Dermis microvascular lymphatic vessel endothelial cell (primary cell): Measurements from ENCODE around the gene TPRN. TPM values are rescaled to one million over a fixed set of nuclear protein-coding genes. Genes with fewer than 3 reads are reported as not detected.

Source experiments
- DNase-seq, 2 donors: peaks; one replicate each; pipeline versions ENCODE4 v3.0.0 to v3.0.0-alpha.2; 2010; ENCODE audit warnings: low read depth in 2 of 2
- total RNA-seq: library from RNA; depleted of rRNA; stranded (reverse); fragments of >200 nt; gene quantifications from 2 replicates; pipeline ENCODE4 v1.2.1, GENCODE V29; 2014

The TPRN gene
- total RNA-seq, 1 donor from 2014 or later, result 3.3 TPM

DNA sequence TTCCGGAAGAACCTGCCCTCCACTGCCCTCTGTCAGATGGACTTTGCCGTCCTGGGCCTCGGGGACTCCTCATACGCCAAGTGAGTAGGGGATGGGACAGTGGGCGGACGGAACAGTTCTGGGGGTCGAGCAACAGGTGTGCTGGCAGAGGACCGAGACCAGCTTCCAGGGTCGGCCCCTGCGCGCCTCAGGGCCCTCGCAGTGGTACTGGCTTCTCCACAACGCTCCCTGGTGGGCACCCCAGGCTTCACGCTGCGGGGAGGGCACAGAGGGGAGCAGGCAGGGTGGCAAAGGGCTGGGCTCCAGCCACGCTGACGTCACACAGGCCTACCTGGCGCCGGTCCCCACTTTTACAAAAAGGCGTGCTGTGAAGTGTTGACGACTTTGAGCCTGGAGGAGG lies 12.0 kb upstream of the TPRN start:
- no peak for DNase-seq

DNA sequence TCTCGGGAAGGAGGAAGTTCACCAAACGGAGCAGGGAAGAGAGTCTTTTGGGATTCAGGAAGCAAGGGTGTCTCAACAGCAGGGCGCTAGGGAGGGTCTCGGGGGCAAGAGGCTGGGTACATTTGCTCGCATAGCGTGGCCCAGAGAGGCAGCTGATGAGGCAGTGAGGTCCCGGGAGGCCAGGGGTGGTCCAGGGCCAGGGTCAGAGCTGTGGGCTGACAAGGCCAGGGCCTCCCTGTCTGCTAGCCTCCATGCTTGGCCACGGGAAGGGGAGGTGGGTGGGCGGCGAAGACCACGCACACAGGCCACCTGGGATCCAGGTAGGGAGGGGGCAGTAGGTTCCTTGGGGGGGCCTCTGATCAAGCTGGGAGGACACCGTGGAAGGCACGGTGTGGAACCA lies 11.0 kb upstream of the TPRN start:
- DNase-seq, result no peak

DNA sequence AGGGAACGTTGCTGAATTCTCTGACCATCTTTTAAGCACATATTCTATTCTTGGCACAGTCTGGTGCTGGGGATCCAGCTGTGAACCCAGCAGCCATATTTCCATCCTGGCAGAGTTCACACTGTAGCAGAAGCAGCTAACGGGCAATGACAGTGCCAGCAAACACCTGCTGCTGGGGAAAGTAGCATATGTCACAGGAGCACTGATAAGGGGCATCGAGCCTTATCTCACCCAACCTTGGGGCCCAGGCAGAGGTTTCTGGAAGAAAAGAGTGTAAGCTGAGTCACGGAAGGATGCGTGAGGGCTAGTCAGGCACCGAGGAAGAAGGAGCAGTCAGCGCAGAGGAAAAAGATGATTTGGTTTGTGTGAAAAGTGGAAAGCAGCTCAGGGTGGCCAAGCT lies 6.1 kb upstream of the TPRN start:
- no peak for DNase-seq

DNA sequence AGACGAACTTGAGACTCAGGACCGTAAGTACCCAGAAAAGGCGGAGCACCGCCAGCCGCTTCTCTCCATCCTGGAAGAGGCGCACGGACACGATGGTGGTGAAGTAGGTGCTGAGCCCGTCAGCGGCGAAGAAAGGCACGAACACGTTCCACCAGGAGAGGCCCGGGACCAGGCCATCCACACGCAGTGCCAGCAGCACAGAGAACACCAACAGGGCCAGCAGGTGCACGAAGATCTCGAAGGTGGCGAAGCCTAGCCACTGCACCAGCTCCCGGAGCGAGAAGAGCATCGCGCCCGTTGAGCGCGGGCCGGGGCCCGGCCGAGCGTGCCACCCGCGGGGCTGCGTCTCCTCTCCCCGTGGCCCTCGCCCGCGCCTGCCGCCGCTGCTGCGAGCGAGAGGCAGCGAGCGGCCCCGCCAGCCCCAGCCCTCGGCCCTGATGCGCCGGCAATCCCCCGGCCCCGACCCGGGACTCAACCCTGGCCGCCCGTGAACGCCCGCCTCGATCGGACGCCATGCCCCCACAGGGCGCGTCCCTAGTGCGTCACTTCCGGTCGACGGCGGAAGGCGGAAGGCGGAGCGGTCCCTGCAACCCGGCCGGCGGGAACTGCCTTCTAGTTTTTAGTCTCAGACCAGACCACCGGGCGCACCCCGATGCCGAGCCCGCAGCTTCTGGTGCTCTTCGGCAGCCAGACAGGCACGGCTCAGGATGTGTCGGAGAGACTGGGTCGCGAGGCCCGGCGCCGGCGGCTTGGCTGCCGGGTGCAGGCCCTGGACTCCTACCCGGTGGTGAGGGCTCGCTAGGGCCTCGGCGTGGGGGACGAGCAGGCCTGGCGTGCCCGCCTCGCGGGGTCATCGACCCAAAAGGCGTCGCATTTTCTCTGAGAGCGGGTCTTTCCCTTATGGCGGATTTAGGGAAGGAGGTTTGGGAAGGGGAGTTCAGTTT lies 4.9 kb upstream of the TPRN start, which contains the start of the genes NDOR1 and TMEM203:
TSS of gene NDOR1 (plus strand) at position 575 of the 944 bp plus-strand sequence. CDS start at position 653, 78 bp downstream.
TSS of gene TMEM203 (minus strand) at position 523 of the 944 bp plus-strand sequence. CDS start at position 289, 234 bp downstream.
- peak; percentile 63 to 88 for DNase-seq

DNA sequence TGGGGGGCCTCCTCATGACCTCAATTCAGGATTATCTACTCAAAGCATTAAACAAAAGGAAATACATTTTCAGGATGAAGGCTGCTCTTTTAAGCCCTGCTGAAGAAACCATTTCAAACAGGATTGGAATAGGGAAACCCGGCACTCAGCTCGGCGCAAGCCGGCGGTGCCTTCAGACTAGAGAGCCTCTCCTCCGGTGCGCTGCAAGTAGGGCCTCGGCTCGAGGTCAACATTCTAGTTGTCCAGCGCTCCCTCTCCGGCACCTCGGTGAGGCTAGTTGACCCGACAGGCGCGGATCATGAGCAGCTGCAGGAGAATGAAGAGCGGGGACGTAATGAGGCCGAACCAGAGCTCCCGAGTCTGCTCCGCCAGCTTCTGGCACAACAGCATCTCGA lies 4.2 kb upstream of the TPRN start:
- DNase-seq, result no peak

DNA sequence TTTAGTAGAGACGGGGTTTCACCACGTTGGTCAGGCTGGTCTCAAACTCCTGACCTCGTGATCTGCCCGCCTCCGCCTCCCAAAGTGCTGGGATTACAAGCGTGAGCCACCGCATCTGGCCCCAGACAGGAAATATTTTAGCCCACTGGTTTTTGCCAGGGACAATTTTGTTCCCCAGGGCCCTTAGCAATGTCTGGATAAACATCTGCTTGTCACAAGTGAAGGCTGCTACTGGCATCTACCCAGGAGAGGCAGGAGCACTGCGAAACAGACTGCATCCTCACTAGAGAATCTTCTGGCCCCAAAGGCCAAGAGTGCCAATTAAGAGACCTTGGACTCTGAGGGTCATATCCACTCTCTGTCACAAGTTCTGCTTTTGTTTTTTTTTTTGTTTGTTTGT lies 2.4 kb upstream of the TPRN start:
- no peak for DNase-seq

DNA sequence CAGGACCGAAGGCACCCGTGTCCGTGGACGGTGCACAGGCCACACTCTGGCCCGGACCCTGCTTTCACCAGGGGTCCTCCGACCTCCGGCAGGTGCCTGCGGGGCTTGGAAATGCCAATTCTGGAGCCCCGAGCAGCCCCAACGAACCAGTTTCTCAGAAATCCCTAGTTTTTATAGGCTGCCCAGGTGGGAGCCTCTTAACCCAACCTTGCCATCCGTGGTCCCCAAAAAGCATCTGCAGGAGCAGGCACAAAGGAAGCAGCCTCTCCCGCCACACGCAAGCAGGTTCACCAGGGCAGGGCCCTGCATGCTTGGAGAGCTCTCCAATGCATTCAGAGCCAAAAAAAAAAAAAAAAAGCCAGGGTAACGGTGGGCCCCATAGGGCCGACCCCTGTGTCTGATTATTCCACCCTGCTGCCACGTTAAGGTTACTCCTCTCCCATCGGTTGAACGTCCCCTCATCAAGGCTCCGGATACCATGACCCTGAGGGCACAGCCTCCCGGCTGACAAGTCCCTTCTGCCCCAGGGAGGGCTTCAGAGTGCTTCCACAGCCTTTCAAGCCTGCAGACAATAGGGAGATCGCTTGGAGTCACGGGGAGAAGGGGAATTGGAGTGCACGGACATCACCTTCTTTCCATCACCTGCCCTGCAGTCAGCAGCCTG lies 796 bp upstream of the TPRN start:
- no peak for DNase-seq

DNA sequence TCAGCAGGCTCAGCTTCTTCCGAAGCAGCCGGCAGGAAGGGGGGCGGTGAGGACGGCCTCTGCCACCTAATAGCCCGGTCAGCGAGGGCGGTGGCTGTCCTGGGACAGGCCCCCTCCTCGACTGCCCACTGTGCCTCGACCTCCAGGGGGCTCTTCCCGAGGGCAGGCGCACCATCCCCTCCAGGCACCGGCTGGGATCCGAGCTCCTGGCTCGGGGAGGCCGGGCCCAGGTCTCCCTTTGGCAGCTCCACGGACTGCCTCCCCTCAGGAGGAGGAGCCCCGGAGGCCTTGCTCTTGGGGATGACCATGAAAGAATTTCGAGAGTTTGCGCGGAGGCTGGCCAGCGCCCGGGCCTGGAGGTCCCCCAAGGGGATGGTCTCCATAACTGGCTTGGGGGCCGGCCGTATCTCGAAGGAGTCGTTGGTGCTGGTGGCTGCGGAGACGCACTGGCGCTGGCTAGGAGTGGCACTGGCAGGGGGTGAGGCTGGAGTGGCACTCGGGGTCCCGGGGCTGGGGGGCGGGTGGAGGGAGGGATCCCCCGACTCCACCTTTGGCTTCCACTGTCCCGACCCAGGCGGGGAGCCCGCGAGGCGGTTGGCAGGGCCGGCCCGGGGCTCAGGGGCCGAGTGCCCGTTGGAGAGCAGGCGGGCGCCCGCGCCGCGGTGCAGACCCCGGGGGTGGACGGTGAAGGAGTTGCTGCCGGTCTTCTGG lies 975 bp downstream of the TPRN start:
- no peak for DNase-seq

DNA sequence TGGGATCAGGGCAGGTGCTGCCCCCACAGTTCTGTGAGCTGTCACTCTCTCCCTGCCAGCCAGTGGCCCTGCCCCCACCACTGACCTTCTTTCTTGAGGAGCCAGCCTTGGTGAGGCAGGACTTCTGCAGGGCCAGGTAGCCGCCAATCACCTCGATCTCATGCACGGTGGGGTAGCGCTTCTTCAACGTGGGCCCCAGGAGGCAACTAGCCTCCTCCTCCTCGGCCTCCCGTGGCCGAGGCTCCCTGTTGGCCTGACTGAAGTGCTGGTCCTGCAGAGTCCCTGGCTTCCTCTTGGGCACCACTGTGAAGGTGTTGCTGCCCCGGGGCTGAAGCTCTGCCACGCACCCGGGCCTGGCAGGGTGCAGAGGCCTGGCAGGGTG lies 1.6 kb downstream of the TPRN start:
- no peak for DNase-seq

DNA sequence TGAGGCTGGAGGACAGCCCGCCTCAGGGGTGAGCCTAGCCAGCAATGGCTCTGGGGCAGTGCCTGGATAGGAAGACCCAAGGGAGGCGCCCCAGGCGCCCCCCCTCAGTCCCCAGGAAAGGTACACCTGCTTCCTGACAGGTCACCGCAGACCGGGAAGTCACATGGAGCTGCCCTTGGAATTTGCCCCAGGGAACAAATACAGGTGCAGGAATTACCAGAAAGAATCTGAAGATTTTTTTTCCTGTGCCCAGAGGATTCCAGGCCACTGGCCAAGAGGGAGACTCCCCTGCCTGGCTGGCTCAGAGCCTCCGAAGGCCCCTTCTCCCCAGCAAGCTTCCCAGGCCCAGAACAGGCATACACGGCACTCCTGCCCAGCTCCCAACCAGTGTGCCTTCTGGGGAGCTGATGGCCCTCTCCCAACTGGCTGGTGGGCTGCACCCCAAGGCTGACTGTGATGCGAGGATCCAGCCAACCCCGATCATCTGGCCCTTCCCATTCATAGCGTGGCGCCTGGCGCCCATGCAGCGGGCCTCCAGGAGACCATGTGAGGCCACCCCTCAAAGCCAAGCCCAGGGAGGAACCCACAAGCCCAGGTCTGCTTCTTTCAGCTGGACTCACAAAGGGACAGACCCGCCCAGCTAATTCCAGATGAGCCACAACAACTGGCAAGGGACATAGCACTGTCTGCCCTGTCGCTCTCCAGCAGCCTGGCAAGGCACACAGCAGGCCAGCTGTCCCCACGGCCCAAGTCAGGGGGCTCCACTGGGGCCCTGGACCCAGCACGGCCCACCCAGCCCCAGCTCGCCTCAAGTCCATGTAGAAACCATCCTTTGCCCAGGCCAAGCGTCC lies 2.3 kb downstream of the TPRN start:
- no peak for DNase-seq

DNA sequence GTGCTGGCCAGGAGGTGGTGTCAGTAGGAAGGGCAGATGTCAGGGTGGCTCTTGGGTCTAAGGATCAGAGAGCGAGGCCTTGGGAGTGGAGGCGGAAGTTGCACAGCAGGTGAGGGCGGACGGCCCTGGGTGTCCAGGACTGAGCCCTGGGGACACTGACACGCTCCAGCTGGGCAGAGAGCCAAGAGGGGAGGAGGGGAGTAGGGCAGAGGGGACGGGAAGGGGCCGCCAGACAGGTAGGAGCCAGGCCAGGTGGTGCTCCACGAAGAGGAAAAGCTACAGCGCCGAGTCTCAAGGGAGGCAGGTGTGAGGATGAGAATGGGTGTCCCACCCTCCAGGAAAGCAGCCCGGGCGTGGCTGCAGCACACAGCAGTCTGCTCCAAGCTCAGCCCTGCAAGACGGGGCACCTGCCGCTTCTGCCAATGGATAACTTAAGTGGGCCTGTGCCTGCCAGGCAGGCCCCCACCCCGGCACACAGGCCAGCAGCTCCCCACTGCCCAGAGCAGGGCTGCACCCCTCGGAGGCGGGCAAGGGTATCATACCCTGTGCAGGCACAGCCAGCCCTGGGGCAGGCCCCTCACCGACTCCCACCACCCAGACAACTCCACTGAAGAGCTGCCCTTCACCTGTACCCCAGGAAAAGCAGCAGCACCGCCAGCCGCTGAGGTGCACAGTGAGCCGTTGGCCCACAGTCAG lies 4.9 kb downstream of the TPRN start:
- DNase-seq, result no peak

DNA sequence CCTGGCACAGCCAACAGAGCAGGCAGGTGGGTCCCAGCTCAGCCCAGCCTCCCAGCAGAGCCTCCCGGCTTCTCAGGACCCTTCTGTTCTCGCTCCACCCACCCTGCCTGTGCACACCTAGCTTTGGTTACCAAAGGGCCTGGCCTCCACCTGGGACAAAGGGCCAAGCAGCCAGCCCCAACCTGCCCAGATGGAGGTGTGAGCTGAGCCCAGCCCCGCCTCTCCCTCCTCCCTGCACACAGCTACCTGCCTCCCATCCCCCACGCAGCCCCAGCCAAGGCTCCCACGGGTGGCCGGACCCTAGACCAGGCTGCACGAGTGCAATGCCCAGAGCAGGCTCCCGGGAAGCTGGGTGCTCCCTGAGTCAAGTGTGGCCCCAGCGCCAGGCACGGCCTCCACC lies 5.6 kb downstream of the TPRN start:
- DNase-seq, result no peak

DNA sequence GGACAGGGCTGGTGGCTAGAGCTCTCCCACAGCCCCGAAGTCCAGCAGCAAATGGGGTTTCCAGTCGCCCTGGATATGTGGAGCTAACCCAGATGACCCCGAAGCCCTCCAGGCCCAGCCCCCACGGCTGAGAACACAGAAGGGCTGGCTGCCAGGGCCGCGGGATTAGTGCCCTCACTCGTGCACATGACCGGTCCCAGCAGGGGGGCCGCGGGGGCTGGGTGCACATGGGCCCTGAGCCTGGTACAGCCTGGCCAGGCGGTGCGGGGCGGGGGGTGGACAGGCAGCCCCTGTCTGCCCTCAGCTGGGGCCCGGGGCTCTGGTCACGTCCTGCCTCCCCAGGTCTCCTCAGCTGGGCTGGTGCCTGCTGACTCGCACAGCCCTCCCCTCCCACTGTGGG lies 6.2 kb downstream of the TPRN start:
- DNase-seq, result no peak

DNA sequence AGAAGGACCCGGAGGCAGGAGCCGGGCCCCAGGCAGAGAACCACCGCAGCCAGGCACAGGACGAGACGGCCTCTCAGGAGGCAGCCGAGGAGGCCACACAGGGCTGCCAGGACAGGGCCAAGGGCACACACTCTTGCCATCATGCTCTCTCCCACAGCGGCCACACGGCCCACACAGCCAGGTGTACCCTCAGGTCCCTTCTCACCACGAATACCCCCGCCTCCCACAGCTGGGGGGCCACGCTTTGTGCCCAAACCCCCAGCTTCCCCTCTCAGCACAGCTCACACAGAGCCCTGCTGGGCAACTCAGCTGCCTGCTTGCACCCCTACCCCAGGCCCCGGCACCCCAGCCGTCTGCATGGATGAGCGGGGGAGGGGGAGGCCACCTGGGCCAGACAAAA lies 6.8 kb downstream of the TPRN start:
- no peak for DNase-seq

DNA sequence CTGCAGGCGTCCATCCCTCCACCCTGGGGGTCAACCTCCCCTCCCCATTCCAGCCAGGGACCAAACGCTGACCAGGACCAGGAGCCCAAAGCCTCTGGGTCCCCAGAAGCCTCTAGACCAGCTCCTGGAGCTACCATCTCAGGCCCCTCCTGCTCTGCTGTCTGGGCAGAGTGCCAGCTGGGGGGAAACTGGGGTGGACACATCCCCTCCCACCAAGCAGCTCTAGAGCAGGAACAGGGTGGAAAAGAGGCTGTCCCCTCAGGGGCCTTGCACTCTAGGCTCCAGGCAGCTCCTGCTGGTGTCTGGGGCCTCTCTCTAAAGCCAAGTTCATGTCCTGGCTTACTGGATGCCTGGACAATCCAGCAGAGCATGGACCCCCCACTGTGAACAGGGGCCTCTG lies 7.7 kb downstream of the TPRN start:
- DNase-seq, result no peak

DNA sequence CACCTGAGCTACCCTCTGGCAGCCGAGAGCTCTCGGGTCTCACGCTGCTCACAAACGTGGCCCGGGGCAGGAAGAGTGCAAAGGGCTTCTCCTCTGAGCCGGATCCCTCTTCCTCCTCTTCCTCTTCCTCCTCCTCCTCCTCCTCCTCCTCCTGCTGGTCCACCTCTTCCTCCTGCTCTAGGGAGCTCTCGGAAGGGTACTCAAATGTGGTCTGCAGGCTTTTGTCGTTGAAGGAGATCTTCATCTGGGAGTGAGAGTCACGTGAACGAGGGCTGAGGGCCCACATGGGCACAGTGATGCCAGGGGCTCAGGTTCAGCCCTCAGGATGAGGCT lies 8.1 kb downstream of the TPRN start:
- no peak for DNase-seq

DNA sequence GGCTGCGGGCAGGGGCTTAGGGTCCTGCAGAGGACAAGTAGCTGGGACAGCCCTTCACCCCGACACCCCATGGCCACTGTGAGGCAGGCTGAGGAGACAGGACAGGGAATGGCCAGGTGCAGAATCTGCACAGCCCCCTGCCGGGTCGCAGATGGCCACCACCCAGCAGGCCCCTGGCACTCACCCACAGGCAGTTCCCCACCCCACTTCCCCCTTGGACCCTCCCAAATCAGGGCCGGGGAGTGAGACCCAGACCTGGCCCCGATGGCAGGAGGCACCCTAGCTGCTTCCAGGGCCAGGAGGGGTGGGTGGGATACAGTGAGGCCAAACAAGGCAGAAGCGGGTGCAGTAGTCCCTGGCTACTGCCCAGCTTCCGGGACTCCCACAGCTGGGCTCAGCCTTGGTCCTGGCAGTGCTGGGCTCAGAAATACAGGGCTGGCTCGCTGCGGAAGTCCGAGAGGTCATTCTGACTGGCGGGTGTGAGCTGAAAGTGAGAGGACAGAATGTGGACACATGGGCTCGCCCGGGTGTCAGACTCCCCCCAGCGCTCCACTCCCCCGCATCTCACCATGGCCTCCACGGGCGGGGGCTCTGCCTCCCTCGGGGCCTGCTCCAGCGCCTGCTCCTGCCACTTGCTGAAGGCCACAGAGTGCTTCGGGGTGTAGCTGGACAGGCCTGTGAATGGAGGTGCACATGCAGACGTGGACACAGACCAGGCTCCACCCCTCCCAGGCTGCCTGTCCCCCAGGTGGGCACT lies 8.7 kb downstream of the TPRN start:
- DNase-seq, result no peak

DNA sequence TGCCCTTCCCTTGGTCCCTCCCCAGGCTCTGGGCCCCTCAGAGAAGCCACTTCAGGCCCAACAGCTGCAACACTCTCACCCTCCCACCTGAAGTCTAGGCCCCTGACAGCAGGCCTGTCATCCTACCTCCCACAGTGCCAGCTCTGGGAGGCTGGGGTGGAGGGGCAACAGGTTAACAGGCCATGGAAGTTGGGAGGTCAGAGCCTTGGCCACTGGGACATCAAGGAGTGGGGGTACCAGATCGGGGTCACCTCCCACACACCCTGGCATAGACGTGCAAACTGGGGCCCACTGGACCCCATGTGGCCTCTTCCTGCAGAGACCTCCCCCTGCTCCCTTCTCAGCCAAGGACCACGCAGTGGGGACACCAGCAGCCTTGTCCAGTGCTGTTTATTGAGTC lies 9.3 kb downstream of the TPRN start:
- no peak for DNase-seq

DNA sequence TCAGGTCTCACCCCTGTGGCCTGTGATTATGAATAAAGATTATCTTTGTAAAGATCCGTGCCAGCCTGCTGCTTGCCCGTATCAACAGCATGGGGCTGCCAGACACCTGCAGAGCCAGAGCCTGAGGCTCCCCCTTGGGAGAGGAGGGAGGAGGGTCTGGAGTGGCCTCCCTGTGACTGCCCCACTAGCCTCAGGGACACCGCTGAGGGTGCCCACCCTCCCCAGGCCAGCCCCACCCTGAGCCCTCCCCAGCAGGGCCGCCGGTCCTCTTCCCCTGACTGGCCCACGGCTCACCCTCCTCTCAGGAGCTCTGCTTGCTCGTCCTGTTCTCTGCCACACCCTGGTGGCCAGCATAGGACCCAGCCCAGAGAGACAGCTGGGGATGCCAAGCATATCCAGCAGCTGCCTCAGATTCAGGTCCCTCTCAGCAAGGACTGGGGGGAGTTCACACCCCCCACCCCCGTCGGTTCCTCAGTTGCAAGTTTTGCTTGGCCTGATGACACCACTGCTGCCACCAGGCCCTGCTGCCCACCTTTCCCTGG lies 10.2 kb downstream of the TPRN start:
- DNase-seq, result no peak
